Measurements from ENCODE around the gene RTN1. TPM values are rescaled to one million over a fixed set of nuclear protein-coding genes. Genes with fewer than 3 reads are reported as not detected.

RTN1 gene
- total and polyA plus RNA-seq, 2 of the 8 experiments (the other 6 are each of a cell fraction or from before 2014, with no cell fraction given): 2.8 to 4.9 TPM

- TF ChIP-seq RXRA (IDR thresholded peaks at IDR 0.05; ENCODE audit: insufficient read depth, low read depth, low read length) (no peak), CREB1 (IDR thresholded peaks at IDR 0.05) (no peak), SUZ12 (IDR thresholded peaks at IDR 0.05; ENCODE audit: low read length) (no peak), PHF8 (conservative IDR thresholded peaks at IDR 0.05; ENCODE audit: low read depth, low read length) (no peak), POLR2AphosphoS5 (IDR thresholded peaks at IDR 0.05; ENCODE audit: low read depth, low read length) (no peak), SAP30 (IDR thresholded peaks at IDR 0.05; ENCODE audit: insufficient read depth, insufficient replicate concordance, low read length) (no peak), JUND (IDR thresholded peaks at IDR 0.05; ENCODE audit: low read length) (no peak), MAX (IDR thresholded peaks at IDR 0.05) (no peak)
Measured at GRCh38 chr14:59857328-59857727, 13.2 kb downstream of the RTN1 start (continued).

All from H1 (cell line).